ENCODE results near the gene PARD3.

Gene PARD3

DNA sequence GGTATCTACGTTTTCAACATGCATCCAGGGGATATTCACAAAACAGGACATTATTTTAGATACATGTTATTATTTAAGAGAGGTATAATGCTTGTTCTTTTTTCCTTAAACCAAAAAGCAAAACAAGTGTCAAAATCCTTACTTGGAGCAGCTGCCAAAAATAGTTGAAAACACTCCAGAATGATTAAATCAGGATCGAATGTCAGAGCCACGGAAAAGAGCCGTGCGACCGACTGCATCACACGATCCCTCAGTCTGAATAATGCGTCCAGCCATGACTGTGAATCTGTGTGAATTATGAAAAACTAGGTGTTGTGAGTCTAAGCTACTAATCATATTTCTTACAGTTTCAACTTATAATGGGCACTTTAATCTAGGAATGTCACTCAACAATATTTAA, 126.0 kb downstream of the PARD3 start:
- DNase-seq (ENCODE audit: low spot score) = no peak

DNA sequence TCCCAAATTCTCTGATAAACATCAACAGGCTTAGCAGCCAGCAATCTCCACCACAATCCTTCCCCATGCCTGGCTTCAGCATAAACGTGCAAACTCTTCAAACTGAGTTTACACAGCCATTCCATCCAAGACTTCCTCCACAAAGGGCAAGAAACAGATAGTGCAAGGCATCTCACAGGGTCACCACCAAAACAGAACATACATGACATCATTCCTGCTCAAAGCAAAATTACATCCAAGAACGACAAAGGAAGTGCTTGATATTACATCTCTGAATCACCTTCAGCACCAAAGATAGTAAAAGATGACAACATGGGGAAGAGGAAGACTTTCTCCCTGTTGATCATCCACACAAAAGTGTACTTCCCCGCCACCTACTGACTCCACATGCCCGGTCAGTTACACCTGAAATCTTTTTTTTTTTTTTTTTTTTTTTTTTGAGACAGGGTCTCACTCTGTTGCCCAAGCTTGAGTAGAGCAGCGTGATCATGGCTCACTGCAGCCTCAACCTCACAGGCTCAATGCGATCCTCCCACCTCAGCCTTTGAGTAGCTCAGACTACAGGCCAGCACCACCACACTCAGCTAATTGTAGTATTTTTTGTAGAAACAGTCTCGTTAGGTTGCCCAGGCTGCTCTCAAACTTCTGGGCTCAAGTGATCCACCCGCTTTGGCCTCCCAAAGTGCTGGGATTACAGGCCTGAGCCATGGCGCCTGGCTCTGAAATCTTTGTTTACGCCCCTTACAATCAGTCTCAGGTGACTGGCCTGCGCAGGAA, 127.5 kb downstream of the PARD3 start:
- no peak for DNase-seq (ENCODE audit: low spot score)

DNA sequence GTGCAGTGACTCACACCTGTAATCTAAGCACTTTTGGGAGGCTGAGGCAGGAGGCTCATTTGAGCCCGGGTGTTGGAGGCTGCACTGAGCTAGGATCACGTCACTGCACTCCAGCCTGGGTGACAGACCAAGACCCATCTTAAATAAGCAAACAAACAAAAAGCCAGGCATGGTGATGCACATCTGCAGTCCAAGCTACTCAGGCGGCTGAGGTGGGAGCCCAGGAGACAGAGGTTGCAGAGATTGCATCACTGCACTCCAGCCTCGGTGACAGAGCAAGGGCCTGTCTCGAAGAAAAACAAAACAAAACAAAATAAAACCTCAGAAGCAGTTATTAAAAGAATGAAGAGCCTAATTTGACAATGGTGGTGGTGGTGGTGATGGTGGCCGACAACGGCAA, 132.5 kb downstream of the PARD3 start:
- DNase-seq (ENCODE audit: low spot score) = no peak

DNA sequence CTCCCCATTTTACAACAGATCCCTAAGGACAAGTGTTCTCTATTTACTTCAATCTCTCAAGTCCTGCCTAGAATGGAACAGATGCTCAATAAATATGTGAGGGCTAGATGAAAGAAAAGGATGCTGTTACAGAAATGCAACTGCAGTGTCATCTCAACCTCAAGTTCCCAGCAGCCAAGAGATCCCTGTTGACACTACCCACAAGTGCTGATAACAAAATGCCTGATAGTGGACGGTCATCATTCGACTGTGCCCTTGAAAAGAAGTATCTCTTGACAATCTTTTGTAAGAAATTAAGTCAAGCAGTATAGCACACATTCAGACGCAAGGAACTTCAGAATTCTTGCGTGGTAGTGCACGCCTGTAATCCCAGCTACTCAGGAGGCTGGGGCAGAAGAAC, 133.2 kb downstream of the PARD3 start:
- no peak for DNase-seq (ENCODE audit: low spot score)

DNA sequence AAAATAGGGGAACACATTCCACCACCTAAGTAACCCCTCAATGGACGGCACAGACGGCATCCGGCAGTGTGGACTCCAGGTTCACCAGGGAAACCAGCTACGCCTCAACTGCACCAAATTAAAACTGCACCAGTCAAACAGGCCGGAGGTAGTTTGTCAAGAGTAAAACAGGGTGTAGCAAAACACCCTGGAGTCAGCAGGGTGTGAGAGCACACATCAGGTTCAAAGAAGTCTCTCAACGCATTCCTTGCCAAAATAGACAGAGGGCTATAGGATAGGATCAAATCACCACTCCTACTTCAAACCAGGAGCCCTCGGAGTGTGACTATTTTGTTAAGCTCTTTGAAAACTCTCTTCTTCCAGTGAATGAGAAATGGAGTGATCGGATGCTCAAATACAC, 135.9 kb downstream of the PARD3 start:
- no peak for DNase-seq (ENCODE audit: low spot score)

DNA sequence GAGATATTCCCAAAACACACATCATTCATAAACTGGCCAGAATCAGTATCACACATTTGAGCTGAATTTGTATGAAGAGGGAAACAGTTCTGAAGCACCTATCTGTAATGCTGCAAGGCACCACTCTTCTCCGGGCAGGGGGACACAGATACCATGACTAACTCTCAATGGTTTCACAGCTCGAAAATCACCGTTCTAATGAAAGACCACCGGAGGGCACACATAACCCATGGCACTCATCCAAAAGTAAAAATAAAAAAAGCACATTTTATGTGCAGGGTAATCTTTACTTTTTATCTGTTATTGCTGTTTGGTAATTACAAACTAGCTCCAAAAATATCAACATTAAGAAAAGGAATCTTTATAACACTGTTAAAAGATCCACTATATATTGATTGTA, 137.5 kb downstream of the PARD3 start:
- no peak for DNase-seq (ENCODE audit: low spot score)

DNA sequence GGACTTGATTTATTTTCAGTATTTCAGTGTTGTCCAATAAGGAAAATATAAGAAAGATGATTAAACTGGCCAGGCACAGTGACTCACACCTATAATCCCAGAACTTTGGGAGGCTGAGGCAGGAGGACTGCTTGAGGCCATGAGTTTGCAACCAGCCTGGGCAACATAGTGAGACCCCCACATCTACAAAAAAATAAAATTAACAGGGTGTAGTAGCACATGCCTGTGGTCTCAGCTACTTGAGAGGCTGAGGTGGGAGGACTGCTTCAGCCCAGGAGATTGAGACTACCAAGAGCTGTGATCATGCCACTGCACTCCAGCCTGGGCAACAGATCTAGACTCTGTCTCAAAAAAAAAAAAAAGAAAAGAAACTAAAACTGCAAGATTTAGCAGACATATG, 138.0 kb downstream of the PARD3 start:
- no peak for DNase-seq (ENCODE audit: low spot score)

DNA sequence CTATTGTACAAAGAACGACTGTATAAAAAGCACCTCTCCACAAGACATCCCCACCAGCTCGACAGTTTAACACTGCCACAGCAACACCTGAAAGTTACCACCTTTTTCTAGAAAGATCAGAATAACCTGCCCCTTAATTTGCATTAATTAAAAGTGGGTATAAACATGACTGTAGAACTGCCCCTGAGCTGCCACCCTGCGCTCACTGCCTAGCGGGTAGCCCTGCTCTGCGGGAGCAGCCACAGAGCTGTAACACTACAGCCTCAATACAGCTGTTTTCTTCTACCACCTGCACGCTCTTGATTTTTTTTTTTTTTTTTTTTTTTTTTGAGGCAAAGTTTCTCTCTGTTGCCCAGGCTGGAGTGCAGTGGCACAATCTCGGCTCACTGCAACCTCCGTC, 140.9 kb downstream of the PARD3 start:
- no peak for DNase-seq (ENCODE audit: low spot score)

DNA sequence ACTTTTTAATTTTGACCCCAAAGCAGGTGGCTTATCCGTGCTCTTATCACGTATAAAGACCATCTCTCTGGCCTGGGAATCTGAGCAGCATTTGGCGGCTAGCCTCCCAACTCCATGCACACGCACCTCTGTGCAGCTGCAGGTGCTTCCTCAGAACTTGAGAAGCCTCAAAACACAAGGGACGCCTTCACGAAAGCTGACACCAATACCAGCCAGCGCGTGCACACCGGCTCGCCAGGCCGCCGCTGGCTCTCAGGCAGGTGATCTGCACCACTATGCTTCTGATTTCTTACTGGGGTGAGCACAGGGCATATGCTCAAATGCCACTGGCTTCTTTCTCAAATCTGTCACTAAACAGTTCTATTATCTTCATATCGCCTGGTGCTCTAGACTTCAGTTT, 145.0 kb downstream of the PARD3 start:
- DNase-seq (ENCODE audit: low spot score) = no peak

DNA sequence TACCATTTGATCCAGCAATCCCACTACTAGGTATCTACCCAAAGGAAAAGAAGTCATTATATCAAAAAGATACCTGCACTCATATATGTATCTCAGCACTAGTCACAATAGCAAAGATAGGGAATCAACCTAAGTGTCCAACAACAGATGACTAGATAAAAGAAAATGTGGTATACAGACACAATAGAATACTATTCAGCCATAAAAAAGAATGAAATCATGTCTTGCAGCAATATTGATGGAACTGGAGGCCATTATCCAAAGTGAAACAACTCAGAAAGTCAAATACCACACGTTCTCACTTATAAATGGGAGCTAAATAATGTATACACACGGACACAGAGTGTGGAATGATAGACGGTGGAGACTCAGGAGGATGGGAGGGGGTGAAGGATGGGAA, 146.0 kb downstream of the PARD3 start:
- DNase-seq (ENCODE audit: low spot score) = no peak

DNA sequence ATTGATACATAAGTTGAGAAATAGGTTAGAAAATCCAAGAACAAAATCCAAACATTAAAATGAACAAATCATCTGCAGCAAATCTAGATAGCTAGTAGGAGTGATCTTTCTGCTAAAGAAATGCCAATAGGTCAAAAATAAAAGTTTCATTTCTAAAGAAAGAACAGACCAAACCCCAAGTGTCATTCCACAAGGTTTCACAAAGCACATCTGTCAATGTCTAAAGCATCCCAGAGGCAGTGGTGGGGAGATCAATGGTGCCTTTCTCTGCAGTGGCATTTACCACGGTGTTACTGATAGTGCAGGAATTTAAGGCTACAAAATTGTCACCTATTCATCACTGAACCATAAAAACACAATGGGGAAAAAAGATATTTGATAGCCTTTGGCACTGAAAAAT, 147.9 kb downstream of the PARD3 start:
- DNase-seq (ENCODE audit: low spot score) = peak; percentile 13

DNA sequence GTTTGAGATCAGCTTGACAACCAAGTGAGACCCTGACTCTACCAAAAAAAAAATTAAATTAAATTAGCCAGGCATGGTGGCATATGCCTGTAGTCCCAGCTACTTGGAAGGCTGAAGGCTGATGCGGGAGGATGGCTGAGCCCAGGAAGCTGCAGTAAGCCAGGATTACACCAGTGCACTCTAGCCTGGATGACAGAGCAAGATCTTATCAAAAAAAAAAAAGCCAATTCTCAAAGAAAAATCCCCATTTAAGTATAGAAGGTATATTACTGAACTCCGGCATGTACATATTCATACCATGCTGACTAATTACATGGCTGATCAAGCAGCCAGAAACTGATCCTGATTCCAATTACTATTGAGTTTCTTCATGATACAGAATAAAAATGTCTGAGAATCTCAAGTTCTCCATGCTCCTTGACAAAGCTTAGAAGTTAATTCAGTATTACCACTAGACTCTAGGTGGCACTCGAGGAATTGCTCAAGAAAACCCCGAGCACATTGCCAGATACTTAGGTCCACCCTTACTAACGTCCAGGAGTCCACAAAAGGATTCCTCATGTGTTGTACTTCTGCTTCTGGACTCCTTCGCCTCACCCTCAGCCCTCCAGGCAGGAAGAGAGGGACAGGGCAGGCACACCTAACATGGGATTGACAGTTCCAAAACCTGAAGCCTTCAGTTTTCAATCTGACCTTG, 148.9 kb downstream of the PARD3 start:
- DNase-seq (ENCODE audit: low spot score) = peak; percentile 50

DNA sequence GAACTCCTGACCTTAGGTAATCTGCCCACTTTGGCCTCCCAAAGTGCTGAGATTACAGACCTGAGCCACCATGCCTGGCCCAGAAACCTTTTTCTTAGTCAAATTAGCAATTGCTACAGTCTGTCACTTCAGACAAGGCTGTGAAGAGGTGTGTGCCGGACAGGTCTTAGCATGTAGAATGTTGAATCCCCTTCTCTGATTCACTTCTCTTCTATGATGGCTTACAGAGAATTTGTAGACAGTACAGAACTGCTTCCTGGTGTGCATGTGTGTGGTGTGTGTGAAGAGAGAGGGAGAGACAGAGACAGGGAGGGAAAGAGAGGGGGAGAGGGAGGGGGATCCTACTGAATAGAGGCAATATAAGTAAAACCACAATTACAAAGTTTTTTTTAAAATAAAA, 150.4 kb downstream of the PARD3 start:
- no peak for DNase-seq (ENCODE audit: low spot score)

DNA sequence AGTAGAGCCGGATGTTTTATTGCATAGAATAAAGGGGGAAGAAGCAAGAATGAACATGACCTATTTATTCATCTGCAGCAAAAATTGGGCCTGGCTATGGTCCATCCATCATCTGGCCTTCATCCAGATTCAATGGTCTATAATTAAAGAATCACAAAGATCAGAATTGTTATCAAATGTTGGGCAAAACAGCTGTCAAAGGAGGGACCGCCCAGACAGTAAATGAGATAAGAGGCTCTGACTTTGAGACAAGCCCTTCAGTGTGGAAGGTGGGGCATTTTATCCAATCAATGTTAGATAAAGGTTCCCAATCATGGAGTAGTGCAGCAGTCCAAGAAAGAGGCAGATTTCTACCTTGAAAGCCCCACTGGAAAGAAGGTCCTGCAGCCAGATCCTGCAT, 153.5 kb downstream of the PARD3 start:
- no peak for DNase-seq (ENCODE audit: low spot score)

DNA sequence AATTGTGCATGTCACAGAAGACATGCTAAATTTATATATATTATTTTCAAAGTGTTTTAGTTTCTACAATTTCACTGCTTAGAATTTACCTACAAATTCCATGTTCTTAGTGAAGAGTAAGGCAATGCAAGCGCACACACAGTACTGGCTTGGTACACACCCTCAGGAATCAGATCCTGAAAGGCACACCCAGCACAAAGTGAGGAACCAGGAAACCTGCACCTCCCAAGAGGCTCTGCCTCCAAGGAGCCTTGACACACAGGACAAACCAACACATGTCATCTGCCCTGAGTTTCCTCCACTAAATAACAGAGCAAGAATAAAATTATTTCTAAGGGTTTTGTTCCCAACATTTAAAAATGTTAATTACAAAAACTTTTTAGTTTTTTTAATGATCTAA, 156.2 kb downstream of the PARD3 start:
- no peak for DNase-seq (ENCODE audit: low spot score)

DNA sequence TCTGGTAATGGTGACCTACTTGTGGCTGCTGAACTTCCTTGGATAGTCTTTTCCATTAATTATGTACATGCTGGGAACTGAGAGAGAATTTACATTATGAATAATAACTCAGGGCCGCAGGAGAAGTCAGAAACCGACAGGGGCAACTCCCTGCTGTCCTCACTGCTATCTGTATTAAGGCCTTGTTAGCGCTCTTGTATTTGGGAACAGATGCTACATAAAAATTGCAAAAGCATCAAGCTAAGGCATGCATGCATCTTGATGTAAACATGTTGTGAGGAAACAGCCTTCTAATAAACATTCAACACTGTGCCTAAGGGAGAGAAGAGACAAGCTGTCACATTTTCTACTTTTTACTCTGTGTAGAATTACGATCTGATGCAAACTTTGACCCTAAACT, 158.4 kb downstream of the PARD3 start:
- no peak for DNase-seq (ENCODE audit: low spot score)

DNA sequence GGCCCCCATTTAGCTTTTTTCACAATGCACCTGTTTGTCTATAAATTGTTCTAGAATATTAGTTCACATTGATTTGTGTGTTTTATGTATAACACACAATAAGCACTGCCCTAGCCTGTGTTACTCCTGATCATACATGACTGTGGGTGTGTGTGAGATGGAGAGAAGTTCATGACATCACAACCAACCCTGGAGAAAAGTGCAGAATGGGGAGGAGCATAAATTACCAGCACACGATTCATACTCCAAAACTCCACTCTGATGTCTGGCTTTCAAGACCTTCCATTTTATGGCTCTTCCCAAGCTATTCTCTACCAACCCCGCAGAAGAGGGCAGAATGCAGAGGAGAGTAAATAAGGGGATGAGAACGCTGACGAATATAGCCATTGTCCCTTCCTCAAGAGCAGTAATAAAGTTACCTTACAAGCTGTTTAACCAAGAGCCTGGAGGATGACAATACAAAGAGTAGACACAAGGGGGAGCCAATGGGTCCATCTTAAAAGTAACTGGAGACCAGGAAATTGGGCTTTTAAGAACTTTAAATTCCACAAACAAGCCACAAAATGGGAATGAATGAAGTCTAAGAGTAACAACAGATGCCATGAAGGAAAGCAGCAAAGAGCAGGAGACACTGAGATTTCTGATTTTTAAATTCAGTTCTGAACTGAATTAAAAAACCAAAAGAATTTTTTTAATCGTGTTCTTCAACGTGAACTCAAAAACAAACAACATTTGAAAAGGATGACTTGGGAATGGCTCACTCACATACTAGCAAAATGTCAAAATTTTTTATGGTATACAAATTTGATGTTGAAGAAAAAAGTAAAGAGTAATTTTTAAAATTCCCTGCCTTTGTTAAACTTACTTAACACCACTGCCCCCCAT, 159.6 kb downstream of the PARD3 start:
- peak; percentile 13 for DNase-seq (ENCODE audit: low spot score)

DNA sequence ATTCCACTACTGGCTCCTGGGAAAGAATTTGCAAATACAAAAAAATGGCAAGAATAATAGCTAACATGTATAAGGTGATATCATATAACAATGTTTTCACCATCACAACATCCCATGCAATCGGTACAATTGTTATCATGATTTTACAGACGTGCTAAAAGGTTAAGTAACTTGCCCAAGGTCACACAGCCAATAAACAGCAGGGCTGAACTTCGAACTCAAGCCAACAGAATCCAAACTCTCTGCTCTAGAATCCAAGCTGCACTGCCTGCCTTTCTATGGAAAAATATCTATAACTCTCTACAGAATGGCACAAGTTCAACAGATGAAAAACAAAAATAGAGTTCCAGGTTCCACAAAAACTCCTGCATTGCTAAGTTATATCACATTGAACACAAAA, 160.9 kb downstream of the PARD3 start:
- no peak for DNase-seq (ENCODE audit: low spot score)

DNA sequence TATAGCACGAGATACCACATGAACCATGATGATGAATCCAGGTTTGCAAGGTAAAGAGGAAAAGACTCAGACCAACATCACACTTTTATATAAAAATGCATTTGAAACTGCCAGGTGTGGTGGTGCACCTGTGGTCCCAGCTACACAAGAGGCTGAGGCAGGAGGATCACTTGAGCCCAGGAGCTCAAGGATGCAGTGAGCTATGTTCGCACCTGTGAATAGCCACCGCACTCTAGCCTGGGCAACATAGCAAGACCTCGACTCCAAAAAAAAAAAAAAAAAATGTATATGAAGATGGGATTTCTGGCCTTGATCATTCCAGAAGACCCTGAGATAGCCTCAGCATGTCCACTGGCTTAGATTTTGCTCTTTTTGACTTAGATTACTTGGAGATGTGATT, 161.6 kb downstream of the PARD3 start:
- DNase-seq (ENCODE audit: low spot score) = no peak

DNA sequence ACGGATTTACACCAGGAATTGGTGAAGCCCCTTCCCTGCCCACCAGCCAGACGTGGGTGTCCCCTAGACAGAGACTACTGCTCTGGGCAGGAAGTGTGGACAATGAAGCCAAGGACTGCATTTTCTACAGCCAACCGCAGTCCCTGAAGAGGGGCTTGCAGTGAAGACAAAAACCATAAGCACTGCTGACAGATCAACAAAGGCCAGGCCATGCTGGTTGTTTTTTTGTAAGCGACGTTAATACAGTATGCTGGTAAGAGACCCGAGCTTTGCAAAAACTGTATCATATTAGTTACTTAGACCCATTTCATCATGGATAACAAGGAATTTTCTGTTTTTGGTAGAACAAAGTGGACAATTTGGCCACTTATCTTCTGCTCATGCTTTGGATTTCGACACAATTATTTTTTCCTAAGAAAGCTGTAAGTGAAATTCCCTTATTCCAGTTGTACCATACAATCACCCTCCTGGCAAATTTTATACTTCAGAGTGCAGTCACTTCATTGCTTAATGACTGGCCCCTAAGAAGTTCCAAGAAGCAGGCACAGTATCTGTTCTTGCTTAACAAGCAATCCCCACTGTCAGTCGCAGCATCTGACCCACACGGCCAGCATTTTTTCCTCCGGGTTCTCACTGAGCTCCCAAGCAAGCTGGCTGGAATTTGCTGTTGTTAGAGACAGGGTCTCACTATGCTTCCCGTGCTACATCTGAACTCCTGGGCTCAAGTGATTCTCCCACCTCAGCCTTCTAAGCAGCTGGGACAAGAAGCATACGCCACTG, 163.5 kb downstream of the PARD3 start:
- DNase-seq (ENCODE audit: low spot score) = no peak

DNA sequence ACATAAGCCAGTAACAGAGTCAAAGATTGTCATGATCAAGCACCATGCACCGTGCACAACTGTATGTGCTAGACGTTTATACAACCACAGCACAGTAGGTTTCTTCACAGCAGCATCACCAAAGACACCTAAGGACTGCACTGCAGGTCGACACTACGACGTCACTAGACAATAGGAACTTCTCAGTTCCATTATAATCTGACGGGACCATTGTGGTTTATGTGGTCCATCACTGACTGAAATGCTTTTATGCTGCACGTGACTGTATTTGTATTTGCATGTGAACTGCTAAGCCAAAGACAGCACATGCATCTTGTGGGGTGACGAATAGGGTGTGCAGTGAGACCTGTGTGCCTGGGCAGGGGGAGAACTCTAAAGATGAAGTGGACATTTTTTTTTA, 164.9 kb downstream of the PARD3 start:
- no peak for DNase-seq (ENCODE audit: low spot score)

DNA sequence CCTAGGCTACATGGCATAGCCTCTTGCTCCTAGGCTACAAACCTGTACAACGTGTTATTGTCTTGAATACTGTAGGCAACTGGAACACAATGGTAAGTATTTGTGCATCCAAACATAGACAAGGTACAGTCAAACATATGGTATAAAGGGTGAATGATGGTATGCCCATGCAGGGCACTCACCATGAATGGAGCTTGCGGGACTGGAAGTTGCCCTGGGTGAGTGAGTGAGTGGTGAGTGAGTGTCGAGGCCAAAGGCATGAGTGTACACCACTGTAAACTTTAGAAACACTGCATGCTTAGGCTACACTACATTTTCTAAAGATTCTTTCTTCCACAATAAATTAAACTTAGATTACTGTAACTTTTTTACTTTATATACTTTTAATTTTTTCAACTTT, 165.7 kb downstream of the PARD3 start:
- no peak for DNase-seq (ENCODE audit: low spot score)

Measured in COLO829 (cell line).